Fibroblast of villous mesenchyme (primary cell): Measurements from ENCODE around the gene DOCK4. TPM values are rescaled to one million over a fixed set of nuclear protein-coding genes. Genes with fewer than 3 reads are reported as not detected.

Experiments used
- DNase-seq: peaks from one replicate; pipeline ENCODE4 v3.0.0-alpha.2; 2010; ENCODE audit warnings: low read depth
- H3K4me3 ChIP-seq: 2 replicates; pipeline ENCODE4 v1.5.1; 2011; ENCODE audit warnings: low read depth, mild to moderate bottlenecking, low read length
- CTCF ChIP-seq: IDR thresholded peaks from 2 replicates; pipeline ENCODE4 v1.5.1; 2012; ENCODE audit warnings: low read depth, mild to moderate bottlenecking, low read length; ENCODE audit not compliant: insufficient read depth
- total RNA-seq: library from RNA; depleted of rRNA; stranded (reverse); fragments of >200 nt; gene quantifications from 2 replicates; pipeline ENCODE4 v1.2.3, GENCODE V29; 2012

Gene DOCK4
- total RNA-seq, 1 donor = 43.6 TPM

- peak; percentile 23 for DNase-seq
- no peak for TF ChIP-seq CTCF
- no peak overlapping the region for H3K4me3 ChIP-seq
These were observed 364.5 kb downstream of the DOCK4 start for GRCh38 chr7:111841596-111842205.

GRCh38 chr7:111840528-111840927 is 365.7 kb downstream of the DOCK4 start:
- TF ChIP-seq CTCF = no peak
- no peak for DNase-seq

GRCh38 chr7:111839261-111839660 is 366.9 kb downstream of the DOCK4 start:
- TF ChIP-seq CTCF = no peak

More at GRCh38 chr7:111840528-111840927, 365.7 kb downstream of the DOCK4 start:
- no peak overlapping the region for H3K4me3 ChIP-seq

GRCh38 chr7:111836592-111836991 is 369.6 kb downstream of the DOCK4 start:
- no peak overlapping the region for H3K4me3 ChIP-seq
- TF ChIP-seq CTCF = no peak
- no peak for DNase-seq

More at GRCh38 chr7:111839261-111839660, 366.9 kb downstream of the DOCK4 start:
- no peak for DNase-seq
- H3K4me3 ChIP-seq = no peak overlapping the region

GRCh38 chr7:111835066-111835465 is 371.1 kb downstream of the DOCK4 start:
- DNase-seq = peak; percentile 72
- no peak overlapping the region for H3K4me3 ChIP-seq

GRCh38 chr7:111834367-111834766 is 371.8 kb downstream of the DOCK4 start:
- TF ChIP-seq CTCF = no peak
- DNase-seq = no peak
- H3K4me3 ChIP-seq = no peak overlapping the region

More at GRCh38 chr7:111835066-111835465, 371.1 kb downstream of the DOCK4 start:
- no peak for TF ChIP-seq CTCF

GRCh38 chr7:111833466-111833865 is 372.7 kb downstream of the DOCK4 start:
- DNase-seq = peak; percentile 16
- H3K4me3 ChIP-seq = no peak overlapping the region
- TF ChIP-seq CTCF = no peak
